HG02885 (cell line): ENCODE results near the gene KATNB1.
"Not testable (repeated sequence)": the region's sequence is repeated elsewhere in the genome, so short reads cannot be mapped to it uniquely, and the experiment has no call there.

ENCODE experiments used
- ATAC-seq: cut with Tn5 transposase; IDR thresholded peaks from one replicate; pipeline ENCODE4 v1.9.1; 2021; ENCODE audit warnings: mild to moderate bottlenecking; ENCODE audit not compliant: unreplicated experiment, poor library complexity

Gene KATNB1

GRCh38 chr16:57765160-57765728, 29.7 kb downstream of the KATNB1 start:
- no peak for ATAC-seq

- no peak for ATAC-seq
Measured at GRCh38 chr16:57766714-57767348, 31.3 kb downstream of the KATNB1 start.

DNA sequence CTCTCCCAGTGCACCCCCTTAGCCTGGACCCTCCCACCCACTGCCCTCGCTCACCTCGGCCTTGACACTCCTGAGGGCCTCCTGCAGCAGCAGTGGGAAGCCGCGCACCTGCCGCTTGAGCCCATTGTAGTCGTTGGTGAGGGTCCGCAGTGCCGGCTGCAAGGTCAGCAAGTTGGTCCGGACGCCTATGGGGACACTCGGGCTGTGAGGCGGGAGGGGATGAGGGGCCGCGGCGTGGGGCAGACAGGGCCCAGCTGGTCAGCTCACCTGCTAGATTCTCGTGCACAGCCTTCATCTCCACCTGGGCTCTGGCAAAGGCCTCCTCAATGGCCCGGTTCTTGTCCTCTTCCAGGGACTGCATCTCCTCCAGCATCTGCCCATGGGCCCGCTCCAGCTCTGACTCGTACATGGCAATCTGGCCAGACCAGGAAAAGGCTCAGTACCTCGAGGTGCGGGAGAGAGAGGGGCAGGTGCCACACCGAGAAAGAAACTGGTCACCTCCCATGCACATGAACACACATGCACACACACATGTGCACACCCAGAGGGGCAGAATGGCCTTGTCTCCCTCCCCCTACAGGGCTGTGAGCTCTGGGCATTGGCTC, 34.1 kb downstream of the KATNB1 start:
- ATAC-seq = no peak

- no peak for ATAC-seq
Measured at GRCh38 chr16:57770361-57770760, 34.8 kb downstream of the KATNB1 start.

GRCh38 chr16:57771141-57771785, 35.7 kb downstream of the KATNB1 start:
- ATAC-seq = no peak

DNA sequence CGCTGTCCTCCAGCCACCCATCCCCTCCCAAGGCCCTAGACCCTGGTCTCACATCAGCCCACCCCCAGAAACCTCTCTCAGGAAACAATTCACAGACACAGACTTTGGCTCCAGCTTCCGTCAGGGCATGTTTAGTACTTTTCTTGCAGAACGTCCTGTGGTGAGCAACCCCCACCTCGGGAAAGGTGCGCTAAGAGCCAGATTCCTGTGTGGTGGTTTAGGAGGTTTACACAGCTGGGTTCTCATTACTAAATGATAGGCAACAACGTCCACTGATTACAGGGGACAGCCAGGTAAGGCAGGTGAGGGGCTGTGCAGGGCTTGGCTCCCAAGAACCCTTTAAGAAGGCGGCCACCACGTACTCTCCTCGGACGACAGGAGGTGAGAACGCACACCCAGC, 37.4 kb downstream of the KATNB1 start:
- ATAC-seq = no peak

- ATAC-seq = no peak
Measured at GRCh38 chr16:57773655-57774295, 38.2 kb downstream of the KATNB1 start.

DNA sequence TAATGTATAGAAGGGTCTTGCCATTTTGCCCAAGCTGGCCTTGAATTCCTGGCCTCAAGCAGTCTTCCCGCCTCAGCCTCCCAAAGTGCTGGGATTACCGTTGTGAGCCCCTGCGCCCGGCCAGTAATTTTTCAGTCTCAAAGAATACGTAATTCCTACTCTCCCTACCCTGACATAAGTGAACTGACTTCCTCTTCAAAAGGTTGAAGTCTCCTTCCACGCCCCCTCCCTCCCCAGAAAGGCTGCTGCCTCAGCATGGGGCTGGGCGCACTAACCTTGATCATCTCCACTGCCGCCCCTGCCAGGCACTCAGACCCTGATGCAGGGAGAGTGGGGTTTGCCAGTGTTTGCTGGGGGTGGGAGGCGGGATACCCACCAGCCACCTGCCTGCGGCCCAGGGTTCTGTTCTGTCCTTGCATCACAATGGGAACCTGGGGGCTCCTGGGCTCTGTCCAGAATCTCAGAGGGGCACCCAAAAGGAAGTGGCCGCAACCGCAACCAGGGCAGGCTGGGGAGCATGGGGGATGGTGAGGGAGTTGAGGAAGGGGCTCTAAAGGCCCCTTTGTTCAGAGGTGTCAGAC, 39.2 kb downstream of the KATNB1 start:
- ATAC-seq = no peak

GRCh38 chr16:57775661-57776469, 40.3 kb downstream of the KATNB1 start:
- ATAC-seq = no peak

- no peak for ATAC-seq
Measured at GRCh38 chr16:57778658-57779057, 43.1 kb downstream of the KATNB1 start.

DNA sequence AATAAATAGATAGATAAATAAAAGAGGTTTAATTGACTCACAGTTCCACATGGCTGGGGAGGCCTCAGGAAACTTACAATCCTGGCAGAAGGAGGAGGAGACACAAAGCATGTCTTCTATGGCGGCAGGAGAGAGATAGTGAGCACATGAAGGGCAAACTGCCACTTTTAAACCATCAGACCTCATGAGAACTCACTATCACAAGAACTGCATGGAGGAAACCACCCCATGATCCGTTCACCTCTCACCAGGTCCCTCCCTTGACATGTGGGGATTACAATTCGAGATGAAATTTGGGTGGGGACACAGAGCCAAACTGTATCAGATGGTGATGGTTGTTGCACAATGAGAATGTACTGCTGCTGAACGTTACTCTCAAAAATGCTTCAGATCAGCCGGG, 44.3 kb downstream of the KATNB1 start:
- ATAC-seq = not testable (repeated sequence)

DNA sequence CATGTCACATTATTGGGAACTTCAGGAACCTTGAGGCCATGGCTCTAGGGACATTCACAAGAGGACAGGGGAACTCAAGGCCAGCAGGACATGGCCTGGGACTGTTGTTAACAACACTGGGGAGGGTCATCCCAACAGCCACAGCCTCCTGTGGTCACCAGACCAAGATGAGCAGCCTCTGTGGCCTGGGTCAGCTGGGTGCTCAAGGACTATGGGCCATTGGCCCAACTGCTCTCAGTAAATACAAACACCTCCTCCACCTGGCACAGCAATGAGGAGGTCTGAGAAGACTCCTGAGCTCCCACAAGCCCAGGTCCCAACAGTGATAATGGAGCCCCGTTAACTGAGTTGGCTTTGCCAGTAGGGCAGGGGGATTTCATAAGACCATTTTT, 45.8 kb downstream of the KATNB1 start:
- no peak for ATAC-seq

- ATAC-seq = no peak
Measured at GRCh38 chr16:57781741-57782606, 46.4 kb downstream of the KATNB1 start.

GRCh38 chr16:57782607-57783055, 47.1 kb downstream of the KATNB1 start:
- ATAC-seq = not testable (repeated sequence)

DNA sequence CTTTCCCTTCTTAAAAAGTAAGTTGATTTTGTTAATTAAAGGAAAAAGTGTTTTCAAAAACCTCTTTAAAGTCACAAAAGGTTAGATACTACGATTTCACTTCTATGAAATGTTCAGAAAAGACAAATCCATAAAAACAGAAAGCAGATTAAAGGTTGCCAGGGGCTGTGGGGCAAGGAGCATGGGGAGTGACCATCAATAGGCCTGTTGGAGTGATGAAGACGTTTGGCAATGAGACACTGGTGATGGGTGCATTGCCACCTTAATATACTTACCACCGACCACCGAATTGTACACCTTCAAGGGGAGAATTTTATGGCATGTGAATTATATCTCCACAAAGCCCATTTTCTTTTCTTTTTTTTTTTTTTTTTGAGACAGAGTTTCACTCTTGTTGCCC, 47.5 kb downstream of the KATNB1 start:
- no peak for ATAC-seq

- ATAC-seq = no peak
Measured at GRCh38 chr16:57783883-57784282, 48.3 kb downstream of the KATNB1 start.

GRCh38 chr16:57784334-57784733, 48.8 kb downstream of the KATNB1 start:
- no peak for ATAC-seq

DNA sequence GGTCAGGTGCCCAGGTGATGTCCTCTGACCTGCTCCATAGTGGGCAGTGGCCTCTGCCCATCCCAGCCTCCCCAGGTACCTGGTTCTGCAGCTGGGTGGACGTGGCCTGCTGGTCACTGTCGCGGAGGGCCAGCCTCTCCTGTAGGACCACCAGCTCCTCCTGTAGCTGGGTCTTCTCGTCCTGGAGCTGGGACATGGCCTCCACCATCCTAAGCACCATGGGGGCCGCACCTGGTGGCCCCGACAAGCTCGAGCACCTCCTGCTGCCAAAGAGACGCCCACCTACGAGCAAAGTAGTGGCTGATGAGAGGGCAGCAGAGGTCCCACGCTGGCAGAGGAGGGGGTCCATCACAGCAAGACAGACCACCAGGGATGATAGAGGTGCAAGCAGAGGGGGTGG, 49.8 kb downstream of the KATNB1 start:
- no peak for ATAC-seq

DNA sequence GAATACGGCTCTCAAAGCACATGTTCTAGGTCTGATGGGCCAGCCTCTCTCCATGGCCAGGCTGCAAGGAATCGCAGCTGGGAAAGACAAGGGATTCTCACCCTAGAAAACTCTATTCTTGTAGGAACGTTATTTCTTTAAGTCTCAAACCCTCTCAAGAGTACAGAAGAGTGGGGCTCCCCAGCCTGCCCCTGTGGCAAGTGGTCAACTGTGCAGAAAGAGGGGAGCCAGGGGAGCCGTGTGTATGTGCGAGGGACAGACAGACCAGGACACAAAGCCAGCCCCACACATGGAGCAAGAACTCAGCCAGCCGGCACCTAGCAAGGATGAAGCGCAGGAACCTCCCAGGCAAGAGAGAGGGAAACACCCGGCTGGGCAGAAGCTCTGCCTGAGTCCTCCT, 50.4 kb downstream of the KATNB1 start:
- ATAC-seq = no peak
